ENCODE measurements around the gene KCTD21.

GRCh38 chr11:78200061-78200460 is 11.6 kb upstream of the KCTD21 start:
- no peak for TF ChIP-seq REST (IDR thresholded peaks at IDR 0.05)
- TF ChIP-seq HNF4G (IDR thresholded peaks at IDR 0.05): no peak
- TF ChIP-seq CTCF (IDR thresholded peaks at IDR 0.05; ENCODE audit: low read depth, low read length, missing input control): no peak
- TF ChIP-seq RXRA (IDR thresholded peaks at IDR 0.05): no peak
- no peak for TF ChIP-seq HNF4A (conservative IDR thresholded peaks at IDR 0.05)
- no peak for TF ChIP-seq GABPA (IDR thresholded peaks at IDR 0.05 in 1 of 2, conservative IDR thresholded peaks at IDR 0.05 in 1 of 2)
- TF ChIP-seq SP1 (IDR thresholded peaks at IDR 0.05): no peak
- TF ChIP-seq EGR1 (IDR thresholded peaks at IDR 0.05; ENCODE audit: low read depth in 2 of 2): no peak
- no peak for TF ChIP-seq NR2F2 (IDR thresholded peaks at IDR 0.05)
- TF ChIP-seq JUND (IDR thresholded peaks at IDR 0.05): no peak
- TF ChIP-seq RAD21 (IDR thresholded peaks at IDR 0.05): no peak
- no peak for TF ChIP-seq YY1 (IDR thresholded peaks at IDR 0.05)
- no peak for TF ChIP-seq FOXA1 (IDR thresholded peaks at IDR 0.05)
- no peak for TF ChIP-seq TAF1 (conservative IDR thresholded peaks at IDR 0.05)
